Astrocyte (in vitro differentiated cells and primary cell): Measurements from ENCODE around the gene MAPK11.

ENCODE experiments used
- CTCF ChIP-seq: IDR thresholded peaks from 2 replicates; pipeline ENCODE4 v1.5.1; 2011; ENCODE audit warnings: low read depth, mild to moderate bottlenecking, inconsistent platforms, low read length, moderate library complexity; ENCODE audit not compliant: insufficient read depth
- EZH2 ChIP-seq: IDR thresholded peaks from 2 replicates; pipeline ENCODE4 v1.6.1; 2012; ENCODE audit warnings: mild to moderate bottlenecking, low read length, inconsistent platforms; ENCODE audit not compliant: insufficient read depth

- TF ChIP-seq CTCF = no peak
- TF ChIP-seq EZH2 = no peak
These were observed 38.4 kb upstream of the MAPK11 start for GRCh38 chr22:50308597-50308935.
